GM13977 (cell line): ENCODE measurements around the gene SHE.

ENCODE experiments used
- DNase-seq: peaks from one replicate; pipeline ENCODE4 v3.0.0; 2012; ENCODE audit warnings: low spot score
- in situ Hi-C: fragments of 300-500 bp; cut with MboI; formaldehyde crosslinking; loops from one replicate; pipeline ENCODE4 v1.12.0; 2022; ENCODE audit warnings: low sequenced_read_pairs, low pct_unique_long_range_greater_than_20kb, mixed read lengths, inconsistent platforms; ENCODE audit not compliant: unreplicated experiment
- TF ChIP-seq, protein P1 (sequence below): IDR thresholded peaks from 2 replicates; pipeline ENCODE4 v1.5.1; 2012; ENCODE audit warnings: mild to moderate bottlenecking, control low read depth; ENCODE audit not compliant: insufficient read depth; ENCODE audit errors: extremely low read depth, missing control alignments

The SHE gene

DNA sequence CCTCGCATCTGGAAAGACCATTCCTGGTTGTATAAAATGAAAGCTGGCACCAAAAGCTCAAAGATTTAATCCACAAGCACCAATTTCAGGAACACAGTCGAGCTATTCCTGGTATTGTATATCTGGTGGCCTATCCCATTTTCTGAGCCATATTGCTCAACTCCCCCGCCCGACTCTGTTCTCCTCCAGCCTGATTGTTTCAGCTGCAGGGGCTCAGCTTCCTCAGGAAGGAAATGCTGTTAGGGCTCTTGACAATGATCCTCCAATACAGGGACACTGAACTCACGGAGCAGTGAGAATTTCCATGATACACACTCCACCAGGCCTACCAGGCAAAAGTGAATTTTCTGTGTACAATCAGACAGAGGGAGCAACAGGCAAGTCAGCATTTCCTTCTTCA lies 17.1 kb downstream of the SHE start:
- in situ Hi-C loops, result loop anchor here (5.0 kb wide), 1 partner anchor 42 kb away; no protein-coding TSS in a partner anchor

DNA sequence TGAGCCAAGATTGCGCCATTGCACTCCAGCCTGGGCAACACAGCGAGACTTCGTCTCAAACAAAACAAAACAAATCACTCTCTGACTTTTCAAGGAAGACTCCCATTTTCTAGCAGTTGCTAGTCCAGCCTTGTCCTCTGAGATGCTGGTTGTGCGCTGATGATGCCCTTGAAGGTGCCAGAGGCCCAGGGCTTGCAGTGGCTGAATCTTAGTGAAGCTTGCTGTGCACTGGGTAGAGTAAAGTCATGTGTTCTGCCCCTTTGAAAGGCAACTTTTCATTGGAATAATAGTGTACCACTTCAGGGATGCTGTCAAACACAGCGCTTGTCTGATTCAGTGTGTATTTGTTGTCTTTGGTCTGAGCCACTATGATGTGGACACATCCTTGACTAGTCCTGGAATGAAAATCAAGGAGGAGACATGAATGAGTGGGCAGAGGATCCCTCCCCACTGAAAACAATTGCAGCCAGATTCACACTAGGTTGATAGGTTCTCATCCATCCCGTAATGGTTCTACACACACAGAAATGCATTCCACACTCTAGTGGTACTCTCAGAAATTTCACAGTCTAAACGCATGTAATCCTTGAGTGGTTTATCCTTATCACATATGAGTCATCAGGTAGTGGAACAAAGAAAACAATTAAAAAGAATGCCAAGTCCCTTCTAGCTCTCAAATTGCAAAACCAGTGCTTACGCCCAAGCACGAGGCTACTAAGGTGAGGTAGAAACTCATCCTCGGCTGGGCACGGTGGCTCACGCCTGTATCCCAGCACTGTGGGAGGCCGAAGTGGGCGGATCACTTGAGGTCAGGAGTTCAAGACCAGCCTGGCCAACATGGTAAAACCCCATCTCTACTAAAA lies 18.0 kb downstream of the SHE start:
- TF ChIP-seq, protein P1, sequence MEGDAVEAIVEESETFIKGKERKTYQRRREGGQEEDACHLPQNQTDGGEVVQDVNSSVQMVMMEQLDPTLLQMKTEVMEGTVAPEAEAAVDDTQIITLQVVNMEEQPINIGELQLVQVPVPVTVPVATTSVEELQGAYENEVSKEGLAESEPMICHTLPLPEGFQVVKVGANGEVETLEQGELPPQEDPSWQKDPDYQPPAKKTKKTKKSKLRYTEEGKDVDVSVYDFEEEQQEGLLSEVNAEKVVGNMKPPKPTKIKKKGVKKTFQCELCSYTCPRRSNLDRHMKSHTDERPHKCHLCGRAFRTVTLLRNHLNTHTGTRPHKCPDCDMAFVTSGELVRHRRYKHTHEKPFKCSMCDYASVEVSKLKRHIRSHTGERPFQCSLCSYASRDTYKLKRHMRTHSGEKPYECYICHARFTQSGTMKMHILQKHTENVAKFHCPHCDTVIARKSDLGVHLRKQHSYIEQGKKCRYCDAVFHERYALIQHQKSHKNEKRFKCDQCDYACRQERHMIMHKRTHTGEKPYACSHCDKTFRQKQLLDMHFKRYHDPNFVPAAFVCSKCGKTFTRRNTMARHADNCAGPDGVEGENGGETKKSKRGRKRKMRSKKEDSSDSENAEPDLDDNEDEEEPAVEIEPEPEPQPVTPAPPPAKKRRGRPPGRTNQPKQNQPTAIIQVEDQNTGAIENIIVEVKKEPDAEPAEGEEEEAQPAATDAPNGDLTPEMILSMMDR, result no peak
- in situ Hi-C loops, result no loop called here
- DNase-seq, result no peak

More for the DNA sequence above, 17.1 kb downstream of the SHE start:
- TF ChIP-seq, protein P1, result no peak
- DNase-seq, result no peak

DNA sequence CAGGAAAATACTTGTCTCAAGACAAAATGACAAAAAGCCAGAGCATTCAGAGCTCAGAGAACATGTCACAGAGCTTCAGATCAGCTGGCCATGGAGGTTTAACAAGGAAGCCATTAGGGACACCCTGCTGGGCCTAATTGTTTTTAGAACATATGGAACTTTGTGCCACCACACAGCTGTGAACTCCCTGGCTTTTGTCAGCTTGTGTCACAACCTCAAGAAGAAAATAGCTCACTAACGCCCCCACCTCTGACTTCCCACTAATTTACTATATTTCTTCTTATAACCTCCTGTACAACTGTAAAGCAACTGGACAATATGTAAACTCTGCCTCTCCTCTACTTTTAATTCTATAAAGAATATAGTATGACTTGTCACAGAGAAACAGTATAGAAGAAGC lies 21.2 kb downstream of the SHE start:
- TF ChIP-seq, protein P1, result peak; percentile 13
- in situ Hi-C loops, result no loop called here
- DNase-seq, result no peak

DNA sequence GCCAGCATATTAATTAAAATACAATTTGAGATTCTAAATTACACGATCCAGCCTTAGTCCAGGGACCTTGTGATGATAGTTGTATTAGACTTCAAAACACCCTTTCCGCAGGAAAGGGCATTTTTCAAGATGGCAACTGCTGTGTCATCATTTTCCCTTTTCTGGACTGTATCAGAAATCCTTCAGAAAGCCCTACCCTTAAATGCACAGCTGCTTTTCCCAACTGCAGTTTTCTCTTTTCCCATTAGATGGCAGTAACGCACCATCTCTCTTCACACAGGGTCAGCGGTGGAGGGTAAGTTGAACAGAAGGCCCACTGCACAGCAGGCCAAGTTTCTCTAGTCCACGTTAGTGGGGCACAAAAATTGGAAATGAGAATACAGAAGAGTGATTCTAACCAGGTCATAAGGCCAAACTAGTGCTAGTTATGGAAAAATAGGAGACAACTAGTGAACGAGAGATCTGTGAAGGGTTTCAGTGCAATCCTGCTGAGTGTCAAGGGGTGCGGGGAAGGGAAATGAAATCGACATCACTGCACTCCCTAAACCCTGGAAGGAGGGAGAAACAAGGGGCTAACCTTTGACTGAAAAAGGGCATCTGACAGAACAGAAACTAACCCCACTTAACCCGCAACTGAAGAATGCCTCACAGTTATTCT lies 22.3 kb downstream of the SHE start:
- in situ Hi-C loops, result no loop called here
- DNase-seq, result peak; percentile 78
- TF ChIP-seq, protein P1, result peak; percentile 92

- DNase-seq, result peak; percentile 49
- in situ Hi-C loops, result no loop called here
- TF ChIP-seq, protein P1, result peak; percentile 38
Observed at GRCh38 chr1:154478639-154479038, 23.6 kb downstream of the SHE start.

- in situ Hi-C loops, result no loop called here
- DNase-seq, result no peak
- TF ChIP-seq, protein P1, result no peak
Observed at GRCh38 chr1:154478013-154478412, 24.2 kb downstream of the SHE start.
